Measurements from ENCODE around the gene ZDHHC14. TPM values are rescaled to one million over a fixed set of nuclear protein-coding genes. Genes with fewer than 3 reads are reported as not detected.
"Not testable (repeated sequence)": the region's sequence is repeated elsewhere in the genome, so short reads cannot be mapped to it uniquely, and the experiment has no call there.

ZDHHC14 gene
- total RNA-seq, 3 donors from 2014 or later, result 4.8 to 9.8 (median 8.5) TPM

- Histone ChIP-seq H3K27ac (peak overlapping the region; percentile 63 to 88), H3K4me1 (no peaks in the 10 kb centered on the region), H3K27me3 (no peaks in the 10 kb centered on the region), H3K9me3 (no peaks in the 10 kb centered on the region), H3K36me3 (no peaks in the 10 kb centered on the region), H3K4me3 (peak overlapping the region in 2 of 3 donors; percentile 21 to 55)
- TF ChIP-seq POLR2AphosphoS5 (IDR thresholded peaks at IDR 0.05) (no peak), POLR2A (IDR thresholded peaks at IDR 0.05) (no peak)
- TF ChIP-seq, protein P1, sequence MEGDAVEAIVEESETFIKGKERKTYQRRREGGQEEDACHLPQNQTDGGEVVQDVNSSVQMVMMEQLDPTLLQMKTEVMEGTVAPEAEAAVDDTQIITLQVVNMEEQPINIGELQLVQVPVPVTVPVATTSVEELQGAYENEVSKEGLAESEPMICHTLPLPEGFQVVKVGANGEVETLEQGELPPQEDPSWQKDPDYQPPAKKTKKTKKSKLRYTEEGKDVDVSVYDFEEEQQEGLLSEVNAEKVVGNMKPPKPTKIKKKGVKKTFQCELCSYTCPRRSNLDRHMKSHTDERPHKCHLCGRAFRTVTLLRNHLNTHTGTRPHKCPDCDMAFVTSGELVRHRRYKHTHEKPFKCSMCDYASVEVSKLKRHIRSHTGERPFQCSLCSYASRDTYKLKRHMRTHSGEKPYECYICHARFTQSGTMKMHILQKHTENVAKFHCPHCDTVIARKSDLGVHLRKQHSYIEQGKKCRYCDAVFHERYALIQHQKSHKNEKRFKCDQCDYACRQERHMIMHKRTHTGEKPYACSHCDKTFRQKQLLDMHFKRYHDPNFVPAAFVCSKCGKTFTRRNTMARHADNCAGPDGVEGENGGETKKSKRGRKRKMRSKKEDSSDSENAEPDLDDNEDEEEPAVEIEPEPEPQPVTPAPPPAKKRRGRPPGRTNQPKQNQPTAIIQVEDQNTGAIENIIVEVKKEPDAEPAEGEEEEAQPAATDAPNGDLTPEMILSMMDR (IDR thresholded peaks at IDR 0.05), result no peak
- DNase-seq (ENCODE audit: low spot score in 2 of 2), result no peak
- intact Hi-C loops (cut with DNase I; ENCODE audit: low total_unique reads), result no loop called here
These were observed 335.4 kb downstream of the ZDHHC14 start for GRCh38 chr6:157716251-157716995.

DNA sequence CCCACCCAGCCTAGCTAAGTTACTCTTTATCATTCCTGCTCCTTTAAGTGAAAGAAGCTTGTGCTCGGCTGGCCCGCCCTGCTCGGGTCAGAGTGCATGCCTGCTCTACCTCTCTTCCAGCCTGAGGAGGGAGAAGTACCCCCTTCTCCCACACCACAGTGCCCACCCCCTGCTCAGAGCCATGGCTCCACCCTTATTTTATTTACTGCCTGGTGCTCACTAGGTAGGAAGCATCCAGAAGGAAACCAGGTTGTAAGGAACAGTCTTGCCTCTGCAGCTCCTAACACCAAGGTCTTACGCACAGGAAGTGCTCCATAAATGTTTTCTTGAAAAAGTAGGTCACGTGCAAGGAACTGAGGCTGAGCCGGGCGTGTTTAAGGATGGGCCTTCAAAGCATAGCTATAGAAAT lies 336.4 kb downstream of the ZDHHC14 start:
- Histone ChIP-seq H3K4me3 (peak overlapping the region in 1 of 3 donors; percentile 55), H3K36me3 (no peaks in the 10 kb centered on the region), H3K27ac (peak overlapping the region in 1 of 2 donors; percentile 88), H3K4me1 (no peaks in the 10 kb centered on the region), H3K27me3 (no peaks in the 10 kb centered on the region), H3K9me3 (no peaks in the 10 kb centered on the region)
- DNase-seq (ENCODE audit: low spot score in 2 of 2), result no peak
- TF ChIP-seq POLR2AphosphoS5 (IDR thresholded peaks at IDR 0.05), result no peak
- TF ChIP-seq, protein P1 (IDR thresholded peaks at IDR 0.05), result no peak
- no peak for TF ChIP-seq POLR2A (IDR thresholded peaks at IDR 0.05)
- intact Hi-C loops (cut with DNase I; ENCODE audit: low total_unique reads), result no loop called here

DNA sequence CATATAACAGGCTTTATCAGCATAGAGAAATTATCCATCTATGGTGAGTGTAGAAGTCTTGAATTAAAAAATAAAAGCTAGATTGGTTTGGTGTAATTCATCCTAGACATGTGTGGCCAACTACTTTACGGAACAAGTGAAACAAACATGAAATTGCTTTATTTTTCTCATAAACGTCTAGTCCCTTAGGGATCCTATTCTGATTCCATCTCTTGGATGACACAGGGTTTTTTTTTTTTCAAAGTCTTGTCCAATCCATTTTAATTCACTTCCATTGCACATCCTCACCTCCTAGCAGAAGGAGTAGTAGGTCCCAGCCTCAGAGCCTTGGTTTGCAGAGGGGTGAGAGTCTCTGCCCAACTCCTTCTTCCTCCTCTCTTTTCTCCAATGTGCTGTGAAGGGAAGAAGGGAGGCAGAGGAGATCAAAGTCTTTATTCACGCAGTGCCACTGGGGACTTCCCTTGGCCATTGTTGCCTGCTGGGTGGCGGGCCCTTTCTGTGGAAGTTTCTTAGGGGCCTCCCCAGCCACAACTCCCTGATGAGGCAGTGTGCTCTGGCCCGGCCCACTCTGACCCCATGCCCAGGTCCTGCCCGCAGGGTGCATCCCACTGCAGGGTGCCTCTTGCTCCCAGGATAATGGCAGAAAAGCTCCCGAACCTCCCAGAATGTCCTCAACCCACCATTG lies 337.7 kb downstream of the ZDHHC14 start:
- H3K4me1 ChIP-seq, result no peaks in the 10 kb centered on the region
- intact Hi-C loops (cut with DNase I; ENCODE audit: low total_unique reads), result no loop called here
- no peaks in the 10 kb centered on the region for H3K9me3 ChIP-seq
- H3K4me3 ChIP-seq, result no peak overlapping the region
- H3K27ac ChIP-seq, result peak overlapping the region in 1 of 2 donors; percentile 52
- TF ChIP-seq, protein P1 (IDR thresholded peaks at IDR 0.05), result no peak
- TF ChIP-seq POLR2AphosphoS5 (IDR thresholded peaks at IDR 0.05), result no peak
- no peak for TF ChIP-seq POLR2A (IDR thresholded peaks at IDR 0.05)
- no peak for DNase-seq (ENCODE audit: low spot score in 2 of 2)
- H3K27me3 ChIP-seq, result no peaks in the 10 kb centered on the region
- no peaks in the 10 kb centered on the region for H3K36me3 ChIP-seq

DNA sequence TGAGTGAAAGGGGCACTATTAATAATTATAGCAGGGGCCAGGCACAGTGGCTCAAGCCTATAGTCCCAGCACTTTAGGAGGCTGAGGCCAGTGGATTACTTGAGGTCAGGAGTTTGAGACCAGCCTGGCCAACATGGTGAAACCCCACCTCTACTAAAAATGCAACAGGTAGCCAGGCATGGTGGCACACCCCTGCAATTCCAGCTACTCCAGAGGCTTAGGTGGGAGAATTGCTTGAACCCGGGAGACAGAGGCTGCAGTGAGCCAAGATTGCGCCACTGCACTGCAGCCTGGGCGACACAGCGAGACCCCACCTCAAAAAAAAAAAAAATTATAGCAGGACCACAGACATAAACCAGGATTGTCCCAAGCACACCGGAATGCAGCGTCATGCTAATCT lies 340.0 kb downstream of the ZDHHC14 start:
- H3K4me3 ChIP-seq; DNase-seq (ENCODE audit: low spot score in 2 of 2); H3K27ac ChIP-seq; H3K36me3 ChIP-seq; intact Hi-C loops (cut with DNase I; ENCODE audit: low total_unique reads); H3K9me3 ChIP-seq; H3K27me3 ChIP-seq; H3K4me1 ChIP-seq: not testable (repeated sequence)

DNA sequence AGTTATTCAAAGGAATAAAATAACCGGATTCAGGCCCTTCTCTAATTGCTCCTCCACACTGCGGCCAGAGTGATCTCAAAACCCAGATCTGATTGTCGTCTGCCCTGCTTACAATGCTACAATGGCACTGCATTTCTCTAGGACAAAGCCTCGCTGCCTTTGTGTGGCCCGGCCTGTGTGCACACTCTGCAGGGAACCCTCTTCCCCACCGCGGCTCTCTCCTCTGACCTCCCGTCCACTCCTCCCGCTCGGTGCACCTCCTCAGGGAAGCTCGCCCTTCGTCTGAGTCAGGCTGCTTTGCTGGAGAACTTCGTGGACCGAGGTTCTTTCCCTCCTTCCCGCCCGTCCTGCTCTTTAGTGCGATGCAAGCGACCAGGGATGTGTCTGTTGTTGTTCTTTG lies 340.4 kb downstream of the ZDHHC14 start:
- Histone ChIP-seq H3K4me3 (no peak overlapping the region), H3K27ac (no peak overlapping the region), H3K27me3 (no peaks in the 10 kb centered on the region), H3K4me1 (no peaks in the 10 kb centered on the region), H3K9me3 (peaks cover 8 to 10% of the 10 kb centered on the region in 2 donors), H3K36me3 (no peaks in the 10 kb centered on the region)
- intact Hi-C loops (cut with DNase I; ENCODE audit: low total_unique reads), result no loop called here
- TF ChIP-seq POLR2AphosphoS5 (IDR thresholded peaks at IDR 0.05), result no peak
- no peak for TF ChIP-seq POLR2A (IDR thresholded peaks at IDR 0.05)
- TF ChIP-seq, protein P1 (IDR thresholded peaks at IDR 0.05), result no peak
- no peak for DNase-seq (ENCODE audit: low spot score in 2 of 2)
